HepG2 (cell line): ENCODE data around the gene MRPL20. TPM values are rescaled to one million over a fixed set of nuclear protein-coding genes. Genes with fewer than 3 reads are reported as not detected.
A peak's percentile ranks its signal among the peaks of the same experiment; 100 is the strongest.
"Not testable (repeated sequence)": the region's sequence is repeated elsewhere in the genome, so short reads cannot be mapped to it uniquely, and the experiment has no call there.

Experiments
- ATAC-seq: fragments of 200-7000 bp; cut with Tn5 transposase; 3 replicates; pipeline ENCODE4 v1.9.1; 2020; ENCODE audit warnings: mild to moderate bottlenecking, moderate library complexity
- BruUV-seq: library from RNA; stranded (reverse); fragments of 400-500 nt; replicated peaks from 2 replicates; lab custom pipeline; 2021; lab: Mats Ljungman, UMichigan
- CTCF ChIA-PET: fragments of 300-600 bp; formaldehyde crosslinking; extraction: SDS; loops from one replicate; lab custom pipeline; 2021; ENCODE audit warnings: low total read pairs, inconsistent platforms, low intra/inter-chr PET ratio; lab: Yijun Ruan, JAX
- POLR2A ChIA-PET: fragments of 350-600 bp; sonication (Branson Sonifier 250); formaldehyde crosslinking; loops from one replicate; lab custom pipeline; 2020; ENCODE audit warnings: antibody characterized with exemption, inconsistent platforms; lab: Yijun Ruan, JAX
- DNase-seq: peaks from one replicate; pipeline ENCODE4 v3.0.0-alpha.2; 2015; ENCODE audit warnings: low spot score
- FAIRE-seq: peaks from 3 replicates; lab custom pipeline; 2011; peaks lifted over from hg19 to GRCh38; lab: Jason Lieb, UNC
- H2AFZ ChIP-seq: one replicate; pipeline ENCODE4 v1.6.1; 2011; ENCODE audit warnings: low read length, inconsistent platforms
- H3K27ac ChIP-seq: fragments of 300-600 bp; 3 replicates; pipeline ENCODE4 v1.8.0; 2011; ENCODE audit warnings: mixed run types, mild to moderate bottlenecking, mixed read lengths, low read length, inconsistent platforms; ENCODE audit not compliant: insufficient read depth; ENCODE audit errors: extremely low read length
- H3K27me3 ChIP-seq, 2 experiments: fragments of 200-600 bp in 1 of 2; 2 replicates in 1 of 2; 3 replicates in 1 of 2; pipeline versions ENCODE4 v1.6.0 to v1.8.0; 2011; ENCODE audit warnings: low read length in 2 of 2, mild to moderate bottlenecking in 2 of 2, moderate library complexity in 2 of 2, inconsistent platforms in 1 of 2; ENCODE audit not compliant: insufficient read depth in 2 of 2, control insufficient read depth in 1 of 2
- H3K36me3 ChIP-seq, 2 experiments: fragments of 200-600 bp in 1 of 2; replicated peaks in 1 of 2; 2 replicates in 1 of 2; 3 replicates in 1 of 2; pipeline versions ENCODE4 v1.5.1 to v1.8.0; 2011; ENCODE audit warnings: low read length in 2 of 2, inconsistent platforms in 1 of 2; ENCODE audit not compliant: insufficient read depth in 2 of 2, control insufficient read depth in 1 of 2
- H3K4me1 ChIP-seq: 2 replicates; pipeline ENCODE4 v1.5.1; 2012; ENCODE audit warnings: low read length, inconsistent platforms; ENCODE audit not compliant: insufficient read depth
- H3K4me2 ChIP-seq: 2 replicates; pipeline ENCODE4 v1.6.0; 2011; ENCODE audit warnings: low read depth, low read length, inconsistent platforms
- H3K4me3 ChIP-seq, 3 experiments: fragments of 200-600 bp in 1 of 3; sonication (generic), shearing (Covaris generic) in 1 of 3; replicated peaks in 1 of 3; 2 replicates each; pipeline ENCODE4 v1.5.1; 2011 to 2016; ENCODE audit warnings: low read length in 3 of 3, inconsistent platforms in 2 of 3, low read depth in 2 of 3, mild to moderate bottlenecking in 2 of 3, control low read depth in 1 of 3, mixed read lengths in 1 of 3; ENCODE audit not compliant: insufficient read depth in 1 of 3
- H3K79me2 ChIP-seq: one replicate; pipeline ENCODE4 v1.6.1; 2011; ENCODE audit warnings: low read length, inconsistent platforms; ENCODE audit not compliant: insufficient read depth
- H3K9ac ChIP-seq: 2 replicates; pipeline ENCODE4 v1.6.0; 2011; ENCODE audit warnings: mild to moderate bottlenecking, low read depth, low read length, inconsistent platforms; ENCODE audit not compliant: insufficient read depth
- H3K9me3 ChIP-seq: 2 replicates; pipeline ENCODE4 v1.5.1; 2012; ENCODE audit warnings: mild to moderate bottlenecking, low read length
- H4K20me1 ChIP-seq: 2 replicates; pipeline ENCODE4 v1.6.0; 2011; ENCODE audit warnings: inconsistent platforms, mild to moderate bottlenecking, low read length, moderate library complexity; ENCODE audit not compliant: insufficient read depth
- HOXA9 ChIP-seq: sonication (generic); formaldehyde crosslinking; IDR thresholded peaks from 2 replicates; pipeline ENCODE4 v1.8.1; 2022; ENCODE audit warnings: missing genetic modification reagents, mild to moderate bottlenecking, moderate library complexity, borderline replicate concordance
- RXRB ChIP-seq: IDR thresholded peaks from 2 replicates; pipeline ENCODE4 v1.6.1; 2016; ENCODE audit warnings: borderline replicate concordance, missing genetic modification reagents, missing compliant biosample characterization
- ZBTB33 ChIP-seq: sonication (generic); formaldehyde crosslinking; IDR thresholded peaks from 2 replicates; pipeline ENCODE4 v1.4.0; 2020; ENCODE audit warnings: missing genetic modification reagents
- ZKSCAN1 ChIP-seq: fragments of 150-350 bp; IDR thresholded peaks from 2 replicates; pipeline ENCODE4 v1.6.1; 2014; ENCODE audit warnings: low read length
- WGBS: methylation state at CpG from one replicate; pipeline ENCODE4 v1.1.6; 2017; ENCODE audit warnings: low lambda C conversion rate; 5-methylcytosine and 5-hydroxymethylcytosine counted together
- in situ Hi-C: cut with HindIII; loops from 2 replicates; pipeline ENCODE4 v1.10.0; 2017; ENCODE audit warnings: low pct_unique_long_range_greater_than_20kb; ENCODE audit not compliant: extremely low pct_ligation_motif_present
- intact Hi-C: fragments of 100-400 bp; cut with micrococcal nuclease; formaldehyde crosslinking; loops from one replicate; pipeline ENCODE4 v1.10.0; 2022; ENCODE audit not compliant: unreplicated experiment
- polyA plus RNA-seq, 8 experiments: library from polyadenylated mRNA; depleted of rRNA in 3 of 8; stranded (reverse) in 7 of 8; unstranded in 1 of 8; fragments of >200 nt; fragmentation: Illumina TruSeq in 4 of 8; extraction: Trizol in 4 of 8; gene quantifications; 2 replicates each; pipeline versions ENCODE4 v1.2.1 to v1.2.3, GENCODE V29; 2011 to 2016; ENCODE audit warnings: low read depth in 4 of 8, missing spikeins in 1 of 8, mixed read lengths in 1 of 8; ENCODE audit not compliant: insufficient read depth in 1 of 8
- total RNA-seq, 5 experiments: library from RNA; depleted of rRNA; stranded (reverse); fragments of >200 nt; fragmentation: Illumina TruSeq; extraction: Trizol; gene quantifications; 2 replicates each; pipeline ENCODE4 v1.2.3, GENCODE V29; 2016; ENCODE audit warnings: low read depth in 1 of 5

The MRPL20 gene
- total and polyA plus RNA-seq, 2 of the 13 experiments (the other 11 are each of a cell fraction or from before 2014, with no cell fraction given), result 59.2 to 127 TPM

- no peaks in the 10 kb centered on the region for H3K79me2 ChIP-seq
- H3K27ac ChIP-seq, result no peak overlapping the region
- H2AFZ ChIP-seq, result no peak overlapping the region
- TF ChIP-seq HOXA9 (CRISPR knock-in tag) (no peak), ZBTB33 (peak; percentile 62; the same call in 1 of the 2 replicates), RXRB (CRISPR knock-in tag) (0 out of 2 replicates have a peak, but pooled peaks have one; percentile 20), ZKSCAN1 (peak; percentile 77)
- intact Hi-C loops (no loop called here), in situ Hi-C loops (no loop called here)
- no peak for DNase-seq
- H3K4me1 ChIP-seq, result peaks cover 20% of the 10 kb centered on the region
- no peak overlapping the region for H3K4me2 ChIP-seq
- no peak overlapping the region for H3K4me3 ChIP-seq
- POLR2A ChIA-PET, result interaction anchor here (0.7 to 1.9 kb wide), 3 partner anchors 9 to 19 kb away, joined by 3 to 5 read pairs (median 3); no protein-coding TSS in a partner anchor
- no peaks in the 10 kb centered on the region for H3K9me3 ChIP-seq
- peaks cover 6 to 20% of the 10 kb centered on the region in 2 experiments for H3K27me3 ChIP-seq
- ATAC-seq, result no peak
- no peaks in the 10 kb centered on the region for H3K36me3 ChIP-seq
- H3K9ac ChIP-seq, result no peak overlapping the region
- no peaks in the 10 kb centered on the region for H4K20me1 ChIP-seq
- FAIRE-seq, result no peak
- no TSS peak for BruUV-seq
- 74% methylated on average over 12 of the region's 16 CpGs for WGBS
- CTCF ChIA-PET, result no interaction called here
These were observed 45.8 kb upstream of the MRPL20 start for GRCh38 chr1:1452882-1453281.

GRCh38 chr1:1452365-1452739 lies 45.3 kb upstream of the MRPL20 start:
- not testable (repeated sequence) for FAIRE-seq, ATAC-seq

More at GRCh38 chr1:1452365-1452739, 45.3 kb upstream of the MRPL20 start:
- H2AFZ ChIP-seq, DNase-seq, intact Hi-C loops, BruUV-seq, in situ Hi-C loops, CTCF ChIA-PET, H4K20me1 ChIP-seq, H3K4me2 ChIP-seq, H3K36me3 ChIP-seq, H3K27ac ChIP-seq, H3K4me3 ChIP-seq, H3K9ac ChIP-seq, H3K79me2 ChIP-seq, H3K9me3 ChIP-seq: not testable (repeated sequence)
- H3K27me3 ChIP-seq, result peaks cover 6 to 20% of the 10 kb centered on the region in 2 experiments
- WGBS, result 37% methylated on average over 8 of the region's 8 CpGs
- POLR2A ChIA-PET, result interaction anchor here (1.5 to 1.9 kb wide), 2 partner anchors 10 to 15 kb away, joined by 3 to 5 read pairs; no protein-coding TSS in a partner anchor
- H3K4me1 ChIP-seq, result peaks cover 20% of the 10 kb centered on the region
